H9 (cell line): ENCODE measurements around the gene TMEM240. TPM values are rescaled to one million over a fixed set of nuclear protein-coding genes. Genes with fewer than 3 reads are reported as not detected.
A peak's percentile ranks its signal among the peaks of the same experiment; 100 is the strongest.

ENCODE experiments used
- DNase-seq: peaks from one replicate; pipeline ENCODE4 v3.0.0-alpha.2; 2017
- H2AFZ ChIP-seq: one replicate; pipeline ENCODE4 v1.6.1; 2013; ENCODE audit warnings: mild to moderate bottlenecking, low read length, control low read depth, moderate library complexity
- H2AK5ac ChIP-seq: 2 replicates; pipeline ENCODE4 v1.6.1; 2013; ENCODE audit warnings: low read length, control low read depth, mixed read lengths; ENCODE audit not compliant: insufficient read length
- H2BK120ac ChIP-seq: one replicate; pipeline ENCODE4 v1.6.1; 2013; ENCODE audit warnings: low read depth, mild to moderate bottlenecking, low read length, control low read depth, inconsistent platforms; ENCODE audit not compliant: poor library complexity, severe bottlenecking
- H2BK12ac ChIP-seq: 2 replicates; pipeline ENCODE4 v1.6.1; 2013; ENCODE audit warnings: low read length, control low read depth, mixed read lengths, low read depth; ENCODE audit not compliant: insufficient read length
- H2BK15ac ChIP-seq: 2 replicates; pipeline ENCODE4 v1.6.1; 2013; ENCODE audit warnings: low read depth, low read length, control low read depth
- H2BK20ac ChIP-seq: one replicate; pipeline ENCODE4 v1.6.1; 2013; ENCODE audit warnings: low read depth, mild to moderate bottlenecking, low read length, control low read depth, inconsistent platforms; ENCODE audit not compliant: poor library complexity, severe bottlenecking
- H2BK5ac ChIP-seq: 2 replicates; pipeline ENCODE4 v1.6.1; 2013; ENCODE audit warnings: low read length, control low read depth, mixed read lengths; ENCODE audit not compliant: insufficient read length
- H3K14ac ChIP-seq: 2 replicates; pipeline ENCODE4 v1.6.1; 2013; ENCODE audit warnings: low read length, control low read depth; ENCODE audit not compliant: insufficient read depth
- H3K18ac ChIP-seq: 2 replicates; pipeline ENCODE4 v1.6.1; 2013; ENCODE audit warnings: low read depth, mild to moderate bottlenecking, mixed read lengths, low read length, control low read depth; ENCODE audit not compliant: insufficient read length
- H3K23ac ChIP-seq: 2 replicates; pipeline ENCODE4 v1.6.1; 2013; ENCODE audit warnings: low read length, control low read depth, mixed read lengths, low read depth; ENCODE audit not compliant: insufficient read length
- H3K23me2 ChIP-seq: 2 replicates; pipeline ENCODE4 v1.6.1; 2013; ENCODE audit warnings: low read depth, mild to moderate bottlenecking, mixed read lengths, low read length, control low read depth; ENCODE audit not compliant: insufficient read length, poor library complexity, severe bottlenecking
- H3K27ac ChIP-seq: 2 replicates; pipeline ENCODE4 v1.5.1; 2013; ENCODE audit warnings: low read length, control low read depth, mixed read lengths, low read depth; ENCODE audit not compliant: insufficient read length
- H3K27me3 ChIP-seq: 2 replicates; pipeline ENCODE4 v1.6.1; 2013; ENCODE audit warnings: low read length, control low read depth, inconsistent platforms; ENCODE audit not compliant: insufficient read depth
- H3K4ac ChIP-seq: 2 replicates; pipeline ENCODE4 v1.6.1; 2013; ENCODE audit warnings: low read depth, mild to moderate bottlenecking, control low read depth, inconsistent platforms, low read length, moderate library complexity
- H3K4me1 ChIP-seq: 2 replicates; pipeline ENCODE4 v1.6.1; 2013; ENCODE audit warnings: low read length, control low read depth, inconsistent platforms; ENCODE audit not compliant: insufficient read depth
- H3K4me2 ChIP-seq: 2 replicates; pipeline ENCODE4 v1.6.1; 2013; ENCODE audit warnings: low read length, control low read depth, mixed read lengths; ENCODE audit not compliant: insufficient read length, insufficient read depth
- H3K56ac ChIP-seq: 2 replicates; pipeline ENCODE4 v1.6.1; 2013; ENCODE audit warnings: low read depth, mild to moderate bottlenecking, mixed read lengths, low read length, control low read depth; ENCODE audit not compliant: insufficient read length
- H3K79me1 ChIP-seq: 2 replicates; pipeline ENCODE4 v1.6.1; 2013; ENCODE audit warnings: low read depth, mild to moderate bottlenecking, moderate library complexity, low read length, control low read depth, inconsistent platforms; ENCODE audit not compliant: insufficient read depth, poor library complexity, severe bottlenecking
- H3K79me2 ChIP-seq: 2 replicates; pipeline ENCODE4 v1.6.1; 2013; ENCODE audit warnings: low read length, control low read depth, inconsistent platforms; ENCODE audit not compliant: insufficient read depth
- H3K9ac ChIP-seq: 2 replicates; pipeline ENCODE4 v1.6.1; 2013; ENCODE audit warnings: low read length, control low read depth, mixed read lengths; ENCODE audit not compliant: insufficient read length; ENCODE audit errors: extremely low read depth
- H3K9me3 ChIP-seq: one replicate; pipeline ENCODE4 v1.6.1; 2013; ENCODE audit warnings: low read depth, low read length, inconsistent platforms; ENCODE audit not compliant: control insufficient read depth
- H3T11ph ChIP-seq: one replicate; pipeline ENCODE4 v1.6.1; 2013; ENCODE audit warnings: mild to moderate bottlenecking, low read length, control low read depth, inconsistent platforms
- H4K20me1 ChIP-seq: one replicate; pipeline ENCODE4 v1.6.1; 2013; ENCODE audit not compliant: control insufficient read depth, insufficient read length, insufficient read depth
- H4K5ac ChIP-seq: 2 replicates; pipeline ENCODE4 v1.6.1; 2013; ENCODE audit warnings: low read depth, mild to moderate bottlenecking, mixed read lengths, low read length, control low read depth; ENCODE audit not compliant: insufficient read length
- H4K8ac ChIP-seq: replicated peaks from 2 replicates; pipeline ENCODE4 v1.6.1; 2013; ENCODE audit warnings: low read length, control low read depth, mixed read lengths, low read depth; ENCODE audit not compliant: insufficient read length
- H4K91ac ChIP-seq: 2 replicates; pipeline ENCODE4 v1.6.1; 2013; ENCODE audit warnings: low read depth, mild to moderate bottlenecking, moderate library complexity, mixed read lengths, low read length, control low read depth; ENCODE audit not compliant: insufficient read length
- H3K27ac Mint-ChIP-seq, 3 experiments: 2 replicates in 2 of 3; 3 replicates in 1 of 3; pipeline ENCODE4 v1.8.0; 2020 to 2021; ENCODE audit warnings: mixed read lengths in 3 of 3, mild to moderate bottlenecking in 1 of 3, moderate library complexity in 1 of 3
- H3K27me3 Mint-ChIP-seq: 2 replicates; pipeline ENCODE4 v1.8.0; 2021; ENCODE audit warnings: low read depth, mild to moderate bottlenecking, moderate library complexity, mixed read lengths
- H3K36me3 Mint-ChIP-seq, 3 experiments: 2 replicates in 2 of 3; 3 replicates in 1 of 3; pipeline ENCODE4 v1.8.0; 2020 to 2021; ENCODE audit warnings: low read depth in 3 of 3, mixed read lengths in 3 of 3; ENCODE audit not compliant: insufficient read depth in 1 of 3
- H3K4me1 Mint-ChIP-seq, 2 experiments: 2 replicates each; pipeline ENCODE4 v1.8.0; 2020; ENCODE audit warnings: mixed read lengths in 2 of 2
- H3K4me3 Mint-ChIP-seq, 2 experiments: 2 replicates in 1 of 2; 3 replicates in 1 of 2; pipeline ENCODE4 v1.8.0; 2020 to 2021; ENCODE audit warnings: mild to moderate bottlenecking in 2 of 2, mixed read lengths in 2 of 2, moderate library complexity in 1 of 2
- H3K9me3 Mint-ChIP-seq, 2 experiments: 2 replicates in 1 of 2; 3 replicates in 1 of 2; pipeline ENCODE4 v1.8.0; 2020; ENCODE audit warnings: mild to moderate bottlenecking in 2 of 2, mixed read lengths in 2 of 2, moderate library complexity in 1 of 2
- CTCF ChIP-seq: fragments of 200-600 bp; sonication (generic); conservative IDR thresholded peaks from 3 replicates; pipeline ENCODE4 v1.8.0; 2021; ENCODE audit warnings: antibody characterized with exemption, mild to moderate bottlenecking
- WGBS: extraction: QIAGEN DNeasy Blood & Tissue Kit; methylation state at CpG from one replicate; pipeline ENCODE4 v1.1.7; 2013; ENCODE audit warnings: missing lambda C conversion rate, low lambda C conversion rate, mixed read lengths; ENCODE audit not compliant: insufficient read length; ENCODE audit errors: extremely low coverage; 5-methylcytosine and 5-hydroxymethylcytosine counted together
- total RNA-seq: library from RNA; stranded (reverse); gene quantifications from 2 replicates; pipeline ENCODE4 v1.2.1, GENCODE V29; 2021

The TMEM240 gene
- total RNA-seq, 1 experiment from 2014 or later, result 8.7 TPM

- Histone ChIP-seq H2BK5ac (no peak overlapping the region), H3K4me1 (no peaks in the 10 kb centered on the region), H3K4ac (no peak overlapping the region), H3K4me2 (no peak overlapping the region), H3K79me1 (no peaks in the 10 kb centered on the region), H2BK20ac (no peak overlapping the region), H3K23ac (no peak overlapping the region), H4K8ac (no peak overlapping the region), H2AK5ac (no peak overlapping the region), H3K9me3 (no peaks in the 10 kb centered on the region), H2BK120ac (no peak overlapping the region), H3K27ac (no peak overlapping the region), H4K20me1 (no peaks in the 10 kb centered on the region), H3K27me3 (no peaks in the 10 kb centered on the region), H4K91ac (no peak overlapping the region), H3K56ac (no peak overlapping the region), H2AFZ (no peak overlapping the region), H2BK12ac (no peak overlapping the region), H3K9ac (no peak overlapping the region), H3T11ph (no peak overlapping the region), H3K23me2 (no peaks in the 10 kb centered on the region), H2BK15ac (no peak overlapping the region), H3K14ac (no peak overlapping the region), H4K5ac (no peak overlapping the region), H3K79me2 (no peaks in the 10 kb centered on the region), H3K18ac (no peak overlapping the region)
- Mint-ChIP-seq H3K9me3 (peaks cover 7 to 8% of the 10 kb centered on the region in 2 experiments; a peak in 4 of 5 replicates), H3K27me3 (no peaks in the 10 kb centered on the region), H3K4me1 (no peaks in the 10 kb centered on the region), H3K36me3 (peaks cover 32 to 57% (median 51%) of the 10 kb centered on the region in 3 experiments), H3K27ac (peak overlapping the region in 1 of 3 experiments; percentile 55; a peak in 1 of 7 replicates), H3K4me3 (no peak overlapping the region)
- no peak for TF ChIP-seq CTCF
- no peak for DNase-seq
- no CpG with 5 or more reads among the region's 37 CpGs for WGBS
Observed at GRCh38 chr1:1528301-1529267, 11.8 kb downstream of the TMEM240 start.
